Activated CD8-positive, alpha-beta T cell treated with anti-CD3 and anti-CD28 coated beads for 36 hours (primary cell): ENCODE results near the gene RNASEH1. TPM values are rescaled to one million over a fixed set of nuclear protein-coding genes. Genes with fewer than 3 reads are reported as not detected.

Experiments
- ATAC-seq: fragments of 200-7000 bp; cut with Tn5 transposase; one replicate; pipeline ENCODE4 v1.10.0; 2021; ENCODE audit warnings: mild to moderate bottlenecking, moderate library complexity
- CTCF ChIA-PET: fragments of 350-600 bp; sonication (Branson Sonifier 250); formaldehyde crosslinking; loops from one replicate; lab custom pipeline; 2021; ENCODE audit warnings: antibody characterized with exemption; lab: Charles Lee
- POLR2A ChIA-PET: fragments of 350-600 bp; sonication (Branson Sonifier 250); formaldehyde crosslinking; loops from one replicate; lab custom pipeline; 2021; ENCODE audit warnings: antibody characterized with exemption; lab: Charles Lee
- DNase-seq: peaks from one replicate; pipeline ENCODE4 v3.0.0-alpha.2; 2020
- H3K27ac Mint-ChIP-seq: one replicate; pipeline ENCODE4 v1.8.0; 2021; ENCODE audit warnings: mild to moderate bottlenecking, mixed read lengths
- H3K27me3 Mint-ChIP-seq: one replicate; pipeline ENCODE4 v1.8.0; 2021; ENCODE audit warnings: mixed read lengths
- H3K36me3 Mint-ChIP-seq: one replicate; pipeline ENCODE4 v1.8.0; 2021; ENCODE audit warnings: low read depth, mixed read lengths
- H3K4me1 Mint-ChIP-seq: one replicate; pipeline ENCODE4 v1.8.0; 2021; ENCODE audit warnings: low read depth, mixed read lengths
- H3K4me3 Mint-ChIP-seq: one replicate; pipeline ENCODE4 v1.8.0; 2021; ENCODE audit warnings: mild to moderate bottlenecking, moderate library complexity, mixed read lengths
- H3K9me3 Mint-ChIP-seq: one replicate; pipeline ENCODE4 v1.8.0; 2021; ENCODE audit warnings: mixed read lengths
- CTCF ChIP-seq: fragments of 200-600 bp; IDR thresholded peaks from one replicate; pipeline ENCODE4 v1.8.0; 2022; ENCODE audit warnings: antibody characterized with exemption, mild to moderate bottlenecking
- intact Hi-C: fragments of 100-400 bp; cut with micrococcal nuclease; formaldehyde crosslinking; loops from one replicate; pipeline ENCODE4 v1.10.0; 2022
- total RNA-seq, 2 experiments: library from RNA; stranded (reverse); gene quantifications; one replicate each; pipeline ENCODE4 v1.2.3, GENCODE V29; 2021

RNASEH1 gene
- total RNA-seq, 2 experiments from 2014 or later: 23.4 to 24.7 TPM

- no peak for TF ChIP-seq CTCF
- no peak for DNase-seq
- no peak overlapping the region for H3K4me3 Mint-ChIP-seq
- H3K36me3 Mint-ChIP-seq: peaks cover 22% of the 10 kb centered on the region
- no peak for ATAC-seq
- no peaks in the 10 kb centered on the region for H3K9me3 Mint-ChIP-seq
- H3K27ac Mint-ChIP-seq: no peak overlapping the region
- CTCF ChIA-PET: no interaction called here
- POLR2A ChIA-PET: interaction anchor here (1.4 kb wide), 1 partner anchor 10 kb away, joined by 3 read pairs; the partner anchor contains the start of gene COLEC11
- peaks cover 4% of the 10 kb centered on the region for H3K4me1 Mint-ChIP-seq
- intact Hi-C loops: no loop called here
- H3K27me3 Mint-ChIP-seq: no peaks in the 10 kb centered on the region
Measured at GRCh38 chr2:3585261-3586109, 27.4 kb upstream of the RNASEH1 start.

- Mint-ChIP-seq H3K27me3 (no peaks in the 10 kb centered on the region), H3K27ac (no peak overlapping the region), H3K4me1 (peaks cover 11% of the 10 kb centered on the region), H3K4me3 (no peak overlapping the region), H3K9me3 (no peaks in the 10 kb centered on the region), H3K36me3 (peaks cover 29% of the 10 kb centered on the region)
- DNase-seq (no peak), ATAC-seq (no peak)
- no peak for TF ChIP-seq CTCF
- intact Hi-C loops: no loop called here
- ChIA-PET CTCF (interaction anchor here (1.3 kb wide), 1 partner anchor 66 kb away, joined by 3 read pairs; no protein-coding TSS in a partner anchor), POLR2A (interaction anchor here (0.8 to 2.2 kb wide), 3 partner anchors 10 to 27 kb away, joined by 4 to 11 read pairs (median 4); partner anchors contain the start of genes COLEC11 and RNASEH1)
Measured at GRCh38 chr2:3584608-3585260, 26.6 kb upstream of the RNASEH1 start.

GRCh38 chr2:3584076-3584475 is 25.9 kb upstream of the RNASEH1 start:
- Mint-ChIP-seq H3K36me3 (peaks cover 36% of the 10 kb centered on the region), H3K27me3 (no peaks in the 10 kb centered on the region), H3K4me1 (peaks cover 17% of the 10 kb centered on the region), H3K9me3 (no peaks in the 10 kb centered on the region), H3K4me3 (no peak overlapping the region), H3K27ac (no peak overlapping the region)
- CTCF ChIA-PET: interaction anchor here (0.7 to 1.3 kb wide), 2 partner anchors 66 to 161 kb away, joined by 3 read pairs; no protein-coding TSS in a partner anchor
- no peak for ATAC-seq
- intact Hi-C loops: no loop called here
- TF ChIP-seq CTCF: no peak
- no peak for DNase-seq
- POLR2A ChIA-PET: interaction anchor here (0.8 to 2.2 kb wide), 4 partner anchors 8 to 26 kb away, joined by 4 to 11 read pairs (median 4); partner anchors contain the start of genes COLEC11 and RNASEH1

GRCh38 chr2:3581367-3582262 is 23.5 kb upstream of the RNASEH1 start:
- ChIA-PET POLR2A (interaction anchor here (0.9 to 4.5 kb wide), 3 partner anchors 13 to 65 kb away, joined by 3 to 30 read pairs (median 13); partner anchors contain the start of genes COLEC11 and RNASEH1), CTCF (interaction anchor here (1.0 kb wide), 1 partner anchor 25 kb away, joined by 3 read pairs; no protein-coding TSS in a partner anchor)
- no peak for TF ChIP-seq CTCF
- Mint-ChIP-seq H3K4me3 (no peak overlapping the region), H3K27ac (no peak overlapping the region), H3K9me3 (no peaks in the 10 kb centered on the region), H3K27me3 (no peaks in the 10 kb centered on the region), H3K36me3 (peaks cover 60% of the 10 kb centered on the region), H3K4me1 (peaks cover 35% of the 10 kb centered on the region)
- ATAC-seq (no peak), DNase-seq (no peak)
- intact Hi-C loops: no loop called here
